Gastrocnemius medialis (tissue), 4 donors: ENCODE measurements around the gene SLC6A18.

Experiments
- POLR2A ChIP-seq, 2 donors: fragments of 450-650 bp; IDR thresholded peaks; one replicate each; pipeline ENCODE4 v1.6.1; 2017; ENCODE audit warnings: antibody characterized with exemption in 2 of 2, mild to moderate bottlenecking in 2 of 2, moderate library complexity in 2 of 2
- TF ChIP-seq, protein P1 (sequence below), 5 experiments: fragments of 450-650 bp in 3 of 5; fragments of 200-600 bp in 2 of 5; sonication (generic) in 2 of 5; IDR thresholded peaks in 4 of 5; conservative IDR thresholded peaks in 1 of 5; 1 replicate in 4 of 5; 2 replicates in 1 of 5; pipeline ENCODE4 v1.5.1; 2016 to 2019; ENCODE audit warnings: antibody characterized with exemption in 5 of 5, mild to moderate bottlenecking in 3 of 5, moderate library complexity in 3 of 5

DNA sequence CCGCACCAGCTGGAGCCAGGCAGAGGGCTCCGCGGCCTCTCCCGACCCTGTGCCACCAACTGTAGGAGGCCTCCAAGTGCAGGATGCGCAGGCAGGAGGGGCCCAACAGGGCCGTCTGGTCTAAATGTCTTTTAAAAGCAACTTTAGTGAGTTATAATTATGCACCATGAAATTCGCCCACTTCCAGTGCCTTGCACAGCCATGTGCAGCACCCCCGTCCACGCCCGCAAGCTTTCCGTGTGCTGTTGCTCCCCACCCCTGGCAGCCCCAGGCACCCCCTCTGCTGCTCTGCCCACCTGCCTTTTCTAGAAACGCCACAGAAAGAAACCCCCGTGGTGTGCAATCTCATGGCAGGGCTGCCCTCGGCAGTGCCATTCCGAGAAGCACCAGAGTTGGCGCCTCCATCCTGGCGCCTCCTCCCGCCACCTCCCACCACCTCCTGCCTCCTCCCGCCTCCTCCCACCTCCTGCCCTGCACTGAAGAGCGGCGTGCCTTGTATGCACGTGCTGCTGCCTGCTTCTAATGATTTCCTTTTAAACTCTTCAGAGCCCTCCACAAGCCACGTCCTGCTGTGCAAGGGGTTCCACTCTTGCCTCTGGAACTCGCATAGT, 7.5 kb upstream of the SLC6A18 start:
- TF ChIP-seq, protein P1, sequence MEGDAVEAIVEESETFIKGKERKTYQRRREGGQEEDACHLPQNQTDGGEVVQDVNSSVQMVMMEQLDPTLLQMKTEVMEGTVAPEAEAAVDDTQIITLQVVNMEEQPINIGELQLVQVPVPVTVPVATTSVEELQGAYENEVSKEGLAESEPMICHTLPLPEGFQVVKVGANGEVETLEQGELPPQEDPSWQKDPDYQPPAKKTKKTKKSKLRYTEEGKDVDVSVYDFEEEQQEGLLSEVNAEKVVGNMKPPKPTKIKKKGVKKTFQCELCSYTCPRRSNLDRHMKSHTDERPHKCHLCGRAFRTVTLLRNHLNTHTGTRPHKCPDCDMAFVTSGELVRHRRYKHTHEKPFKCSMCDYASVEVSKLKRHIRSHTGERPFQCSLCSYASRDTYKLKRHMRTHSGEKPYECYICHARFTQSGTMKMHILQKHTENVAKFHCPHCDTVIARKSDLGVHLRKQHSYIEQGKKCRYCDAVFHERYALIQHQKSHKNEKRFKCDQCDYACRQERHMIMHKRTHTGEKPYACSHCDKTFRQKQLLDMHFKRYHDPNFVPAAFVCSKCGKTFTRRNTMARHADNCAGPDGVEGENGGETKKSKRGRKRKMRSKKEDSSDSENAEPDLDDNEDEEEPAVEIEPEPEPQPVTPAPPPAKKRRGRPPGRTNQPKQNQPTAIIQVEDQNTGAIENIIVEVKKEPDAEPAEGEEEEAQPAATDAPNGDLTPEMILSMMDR (IDR thresholded peaks at IDR 0.05 in 4 of 5, conservative IDR thresholded peaks at IDR 0.05 in 1 of 5) = no peak
- TF ChIP-seq POLR2A (IDR thresholded peaks at IDR 0.05) = no peak
